ENCODE measurements around the gene ZBTB40. TPM values are rescaled to one million over a fixed set of nuclear protein-coding genes. Genes with fewer than 3 reads are reported as not detected.
A peak's percentile ranks its signal among the peaks of the same experiment; 100 is the strongest.

Gene ZBTB40
- total and polyA plus RNA-seq, 10 donors = 4.4 to 40.2 (median 30.2) TPM

DNA sequence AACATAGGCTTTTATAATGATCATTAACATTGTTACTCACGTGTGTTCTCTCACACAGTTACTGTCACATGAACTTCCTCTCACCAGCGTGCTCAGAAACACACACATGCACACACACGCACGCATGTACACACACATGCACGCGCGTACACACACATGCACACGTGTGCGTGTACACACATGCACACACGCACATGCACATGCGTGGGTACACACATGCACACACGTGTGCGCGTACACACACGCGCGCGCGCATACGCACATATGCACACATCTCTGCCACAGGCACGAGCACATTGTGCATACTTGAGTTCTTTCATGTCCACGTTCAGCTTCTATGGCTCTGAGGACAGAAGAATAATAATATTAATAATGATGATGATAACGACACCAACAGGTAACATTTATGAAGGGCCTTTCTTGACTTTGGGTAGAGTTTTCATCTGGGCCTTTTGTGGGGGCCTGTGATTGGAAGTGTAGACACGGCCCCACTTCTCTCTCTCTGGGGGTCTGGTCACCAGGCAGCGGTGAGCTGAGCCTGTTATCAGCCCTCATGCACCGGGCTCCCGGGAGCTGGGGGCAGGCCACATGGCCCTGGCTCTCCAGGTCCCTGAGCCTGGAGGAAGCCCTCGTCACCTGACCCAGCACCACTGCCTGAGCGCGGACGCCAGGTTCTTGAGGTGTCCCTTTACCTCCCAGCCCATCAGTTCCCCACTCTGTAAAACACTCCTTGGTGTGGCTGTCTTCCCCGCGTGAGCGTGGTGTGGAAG lies 118.7 kb downstream of the ZBTB40 start:
- DNase-seq = no peak

DNA sequence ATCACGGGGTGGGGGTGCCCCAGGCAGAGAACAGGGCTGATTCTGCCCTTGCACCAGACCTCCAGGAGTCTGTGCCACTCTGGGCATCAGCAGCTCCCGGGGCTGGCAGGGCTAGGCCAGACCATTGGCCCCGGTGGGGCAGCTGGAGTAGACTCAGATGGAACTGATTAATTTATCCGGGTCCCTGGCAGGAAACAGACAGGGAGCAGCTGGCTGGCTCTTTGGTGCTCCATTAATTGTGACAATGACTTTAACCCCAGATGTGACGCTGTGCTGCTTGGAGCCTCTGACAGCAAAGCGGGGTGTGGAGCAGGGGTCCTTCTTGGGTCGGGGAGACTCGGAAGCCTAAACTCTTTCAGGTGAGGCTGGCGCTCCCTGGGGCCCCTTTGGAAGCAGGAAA lies 121.2 kb downstream of the ZBTB40 start:
- intact Hi-C loops (cut with DNase I; ENCODE audit: low total_unique reads) = no loop called here
- no peaks in the 10 kb centered on the region for H3K9me3 ChIP-seq
- H3K36me3 ChIP-seq = no peaks in the 10 kb centered on the region
- peaks cover 0 to 21% (median 5%) of the 10 kb centered on the region in 7 donors for H3K27me3 ChIP-seq (replicated peaks in 1 of 7)
- H3K27ac ChIP-seq = no peak overlapping the region
- WGBS, 5 donors = 47 to 59% (median 57%) methylated on average over 7 to 9 of the region's 9 CpGs
- H3K4me1 ChIP-seq = no peaks in the 10 kb centered on the region
- no peak overlapping the region for H3K4me3 ChIP-seq
- TF ChIP-seq, protein P1, sequence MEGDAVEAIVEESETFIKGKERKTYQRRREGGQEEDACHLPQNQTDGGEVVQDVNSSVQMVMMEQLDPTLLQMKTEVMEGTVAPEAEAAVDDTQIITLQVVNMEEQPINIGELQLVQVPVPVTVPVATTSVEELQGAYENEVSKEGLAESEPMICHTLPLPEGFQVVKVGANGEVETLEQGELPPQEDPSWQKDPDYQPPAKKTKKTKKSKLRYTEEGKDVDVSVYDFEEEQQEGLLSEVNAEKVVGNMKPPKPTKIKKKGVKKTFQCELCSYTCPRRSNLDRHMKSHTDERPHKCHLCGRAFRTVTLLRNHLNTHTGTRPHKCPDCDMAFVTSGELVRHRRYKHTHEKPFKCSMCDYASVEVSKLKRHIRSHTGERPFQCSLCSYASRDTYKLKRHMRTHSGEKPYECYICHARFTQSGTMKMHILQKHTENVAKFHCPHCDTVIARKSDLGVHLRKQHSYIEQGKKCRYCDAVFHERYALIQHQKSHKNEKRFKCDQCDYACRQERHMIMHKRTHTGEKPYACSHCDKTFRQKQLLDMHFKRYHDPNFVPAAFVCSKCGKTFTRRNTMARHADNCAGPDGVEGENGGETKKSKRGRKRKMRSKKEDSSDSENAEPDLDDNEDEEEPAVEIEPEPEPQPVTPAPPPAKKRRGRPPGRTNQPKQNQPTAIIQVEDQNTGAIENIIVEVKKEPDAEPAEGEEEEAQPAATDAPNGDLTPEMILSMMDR (IDR thresholded peaks at IDR 0.05 in 8 of 11, conservative IDR thresholded peaks at IDR 0.05 in 3 of 11) = no peak
- TF ChIP-seq POLR2AphosphoS5 (IDR thresholded peaks at IDR 0.05) (no peak), POLR2A (IDR thresholded peaks at IDR 0.05) (no peak)
- DNase-seq = no peak

More for the DNA sequence above, 118.7 kb downstream of the ZBTB40 start:
- TF ChIP-seq POLR2AphosphoS5 (IDR thresholded peaks at IDR 0.05) = no peak
- TF ChIP-seq POLR2A (IDR thresholded peaks at IDR 0.05) = no peak
- TF ChIP-seq, protein P1 (IDR thresholded peaks at IDR 0.05 in 8 of 11, conservative IDR thresholded peaks at IDR 0.05 in 3 of 11) = no peak
- H3K4me3 ChIP-seq = no peak overlapping the region
- WGBS, 5 donors = 85 to 91% (median 89%) methylated on average over 34 of the region's 34 CpGs
- H3K4me1 ChIP-seq = no peaks in the 10 kb centered on the region
- intact Hi-C loops (cut with DNase I; ENCODE audit: low total_unique reads) = no loop called here
- peaks cover 0 to 44% (median 10%) of the 10 kb centered on the region in 7 donors for H3K27me3 ChIP-seq (replicated peaks in 1 of 7)
- H3K36me3 ChIP-seq = no peaks in the 10 kb centered on the region
- no peak overlapping the region for H3K27ac ChIP-seq
- H3K9me3 ChIP-seq = no peaks in the 10 kb centered on the region

DNA sequence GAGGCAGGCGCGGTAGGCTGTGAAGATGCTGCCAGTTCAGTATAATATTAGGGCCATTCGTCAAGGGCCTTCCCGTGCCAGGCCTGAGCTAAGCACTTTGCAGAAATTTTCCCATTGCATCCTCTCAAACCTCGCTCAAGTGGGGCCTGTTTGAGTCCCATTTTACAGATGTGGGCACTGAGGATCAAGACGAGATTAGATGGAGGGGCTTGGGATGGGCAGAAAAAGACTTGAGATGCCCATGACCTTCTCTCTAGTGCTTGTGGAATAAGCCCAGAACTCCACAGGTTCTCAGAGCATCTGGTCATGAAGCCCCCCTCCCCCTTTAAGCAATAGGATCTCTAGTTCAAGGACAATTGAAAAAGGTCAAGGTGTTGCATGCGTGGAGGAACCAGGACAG lies 121.6 kb downstream of the ZBTB40 start:
- H3K27me3 ChIP-seq (replicated peaks in 1 of 7) = peaks cover 0 to 21% (median 5%) of the 10 kb centered on the region in 7 donors
- TF ChIP-seq, protein P1 (IDR thresholded peaks at IDR 0.05 in 8 of 11, conservative IDR thresholded peaks at IDR 0.05 in 3 of 11) = no peak
- TF ChIP-seq POLR2A (IDR thresholded peaks at IDR 0.05) (no peak), POLR2AphosphoS5 (IDR thresholded peaks at IDR 0.05) (no peak)

DNA sequence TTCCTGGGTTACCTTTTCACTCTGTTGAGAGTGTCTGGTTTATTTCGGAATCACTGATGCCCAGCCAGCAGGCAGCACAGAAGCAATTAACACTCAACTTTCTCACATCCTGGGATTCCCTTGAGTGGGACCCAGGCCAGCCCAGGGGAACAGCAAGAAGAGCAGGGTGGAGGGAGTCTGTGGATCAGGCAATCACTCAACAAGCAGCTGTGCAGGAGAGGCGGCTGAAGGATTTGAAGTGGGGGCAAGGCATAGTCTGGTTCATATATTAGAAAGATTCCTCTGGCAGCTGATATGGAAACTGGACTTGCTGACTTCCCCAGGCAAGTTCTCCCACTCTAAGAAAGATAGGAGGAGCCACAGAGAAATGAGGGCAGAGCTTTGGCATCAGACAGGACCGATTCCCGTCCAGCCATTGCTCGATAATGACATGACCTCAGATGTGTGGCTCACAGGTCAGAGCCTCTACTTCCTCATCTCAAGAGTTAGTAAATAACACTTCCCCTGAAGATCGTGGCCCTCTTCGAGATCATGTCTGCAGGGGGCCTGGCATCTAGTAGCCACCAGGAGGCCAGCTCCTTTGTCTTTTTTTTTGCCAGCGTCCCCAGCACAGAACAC lies 124.0 kb downstream of the ZBTB40 start:
- H3K4me1 ChIP-seq = no peaks in the 10 kb centered on the region
- peak overlapping the region in 2 of 8 donors; percentile 15 to 21 for H3K27ac ChIP-seq
- no peak for DNase-seq
- TF ChIP-seq, protein P1 (IDR thresholded peaks at IDR 0.05 in 8 of 11, conservative IDR thresholded peaks at IDR 0.05 in 3 of 11) = peak in 2 of 11 experiments; percentile 7 to 29
- peak in 1 of 3 donors; percentile 51 for TF ChIP-seq POLR2AphosphoS5 (IDR thresholded peaks at IDR 0.05)
- TF ChIP-seq POLR2A (IDR thresholded peaks at IDR 0.05) = no peak
- peaks cover 0 to 21% (median 5%) of the 10 kb centered on the region in 7 donors for H3K27me3 ChIP-seq (replicated peaks in 1 of 7)
- intact Hi-C loops (cut with DNase I; ENCODE audit: low total_unique reads) = no loop called here
- WGBS, 5 donors = 23 to 44% (median 39%) methylated on average over 7 to 8 of the region's 8 CpGs
- no peak overlapping the region for H3K4me3 ChIP-seq
- H3K9me3 ChIP-seq = no peaks in the 10 kb centered on the region
- no peaks in the 10 kb centered on the region for H3K36me3 ChIP-seq

More for the DNA sequence above, 121.6 kb downstream of the ZBTB40 start:
- no peaks in the 10 kb centered on the region for H3K36me3 ChIP-seq
- intact Hi-C loops (cut with DNase I; ENCODE audit: low total_unique reads) = no loop called here
- no peak overlapping the region for H3K4me3 ChIP-seq
- 59 to 85% (median 73%) methylated on average over 7 of the region's 7 CpGs for WGBS, 5 donors
- no peaks in the 10 kb centered on the region for H3K4me1 ChIP-seq
- no peak for DNase-seq
- H3K27ac ChIP-seq = no peak overlapping the region
- no peaks in the 10 kb centered on the region for H3K9me3 ChIP-seq

All from spleen (tissue), 11 donors.